ENCODE measurements around the gene MRPS17. TPM values are rescaled to one million over a fixed set of nuclear protein-coding genes. Genes with fewer than 3 reads are reported as not detected.

MRPS17 gene
- total RNA-seq, 2 donors from 2014 or later, result 3.3 to 8.8 TPM

DNA sequence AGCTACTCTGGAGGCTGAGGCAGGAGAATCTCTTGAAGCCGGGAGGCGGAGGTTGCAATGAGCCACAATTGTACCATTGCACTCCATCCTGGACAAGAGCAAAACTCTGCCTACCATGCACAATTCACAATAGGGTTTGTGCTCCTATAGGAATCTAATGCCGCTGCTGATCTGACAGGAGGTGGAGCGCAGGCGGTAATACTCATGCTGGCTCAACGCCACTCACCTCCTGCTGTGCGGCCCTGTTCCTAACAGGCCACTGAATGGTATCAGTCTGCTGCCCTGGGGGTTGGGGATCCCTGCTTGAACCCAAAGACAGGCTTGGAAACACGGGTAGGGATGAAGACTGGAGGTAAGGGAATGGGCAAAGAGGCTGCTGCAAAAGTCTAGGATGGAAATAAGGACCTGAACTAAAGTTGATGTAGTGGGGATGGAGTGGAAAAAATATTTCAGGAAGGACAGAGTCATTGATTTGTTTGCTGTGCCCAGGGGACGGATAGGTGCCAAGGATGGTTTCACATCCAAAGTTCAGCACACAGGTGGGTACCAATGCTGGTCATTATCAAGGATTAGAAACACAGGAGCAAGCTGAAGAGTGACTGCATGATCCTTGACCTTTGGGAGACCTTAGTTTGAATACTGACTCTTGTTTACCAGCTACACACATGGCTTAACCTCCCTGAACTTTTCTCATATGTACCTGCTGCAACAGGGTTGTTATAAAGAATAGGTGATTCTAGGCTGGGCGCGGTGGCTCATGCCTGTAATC lies 2.2 kb downstream of the MRPS17 start:
- WGBS, 2 donors, result 88 to 89% methylated on average over 10 to 11 of the region's 11 CpGs
- no peaks in the 10 kb centered on the region for H3K27me3 ChIP-seq
- peaks cover 19% of the 10 kb centered on the region for H3K4me1 ChIP-seq
- no peak overlapping the region for H3K27ac ChIP-seq
- DNase-seq (no peak), ATAC-seq (no peak)
- no peaks in the 10 kb centered on the region for H3K36me3 ChIP-seq (replicated peaks in 1 of 2; ENCODE audit: insufficient read depth in 1 of 2, low read depth in 2 of 2)
- H3K4me3 ChIP-seq, result no peak overlapping the region
- H3K9me3 ChIP-seq, result no peaks in the 10 kb centered on the region
- TF ChIP-seq, protein P1, sequence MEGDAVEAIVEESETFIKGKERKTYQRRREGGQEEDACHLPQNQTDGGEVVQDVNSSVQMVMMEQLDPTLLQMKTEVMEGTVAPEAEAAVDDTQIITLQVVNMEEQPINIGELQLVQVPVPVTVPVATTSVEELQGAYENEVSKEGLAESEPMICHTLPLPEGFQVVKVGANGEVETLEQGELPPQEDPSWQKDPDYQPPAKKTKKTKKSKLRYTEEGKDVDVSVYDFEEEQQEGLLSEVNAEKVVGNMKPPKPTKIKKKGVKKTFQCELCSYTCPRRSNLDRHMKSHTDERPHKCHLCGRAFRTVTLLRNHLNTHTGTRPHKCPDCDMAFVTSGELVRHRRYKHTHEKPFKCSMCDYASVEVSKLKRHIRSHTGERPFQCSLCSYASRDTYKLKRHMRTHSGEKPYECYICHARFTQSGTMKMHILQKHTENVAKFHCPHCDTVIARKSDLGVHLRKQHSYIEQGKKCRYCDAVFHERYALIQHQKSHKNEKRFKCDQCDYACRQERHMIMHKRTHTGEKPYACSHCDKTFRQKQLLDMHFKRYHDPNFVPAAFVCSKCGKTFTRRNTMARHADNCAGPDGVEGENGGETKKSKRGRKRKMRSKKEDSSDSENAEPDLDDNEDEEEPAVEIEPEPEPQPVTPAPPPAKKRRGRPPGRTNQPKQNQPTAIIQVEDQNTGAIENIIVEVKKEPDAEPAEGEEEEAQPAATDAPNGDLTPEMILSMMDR (IDR thresholded peaks at IDR 0.05), result no peak
- TF ChIP-seq POLR2A (IDR thresholded peaks at IDR 0.05), result no peak
- intact Hi-C loops (cut with DNase I), result no loop called here

DNA sequence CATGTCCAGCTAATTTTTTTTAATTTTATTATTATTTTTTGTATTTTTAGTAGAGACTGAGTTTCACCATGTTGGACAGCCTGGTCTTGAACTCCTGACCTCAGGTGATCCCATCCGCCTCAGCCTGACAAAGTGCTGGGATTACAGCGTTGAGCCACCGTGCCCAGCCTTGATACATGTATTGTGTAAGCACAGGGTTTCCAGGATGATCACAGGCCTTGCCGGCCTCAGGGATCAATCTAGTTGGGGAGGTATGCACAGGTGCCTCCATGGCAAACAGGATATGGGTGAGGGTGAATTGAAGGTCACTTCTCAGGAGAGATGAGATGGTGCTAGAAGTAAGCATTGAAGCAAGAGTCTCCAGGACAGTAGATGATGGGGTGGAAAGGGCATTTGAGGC lies 5.5 kb downstream of the MRPS17 start:
- TF ChIP-seq POLR2A (IDR thresholded peaks at IDR 0.05), result no peak
- TF ChIP-seq, protein P1 (IDR thresholded peaks at IDR 0.05), result no peak
- Histone ChIP-seq H3K36me3 (replicated peaks in 1 of 2; ENCODE audit: insufficient read depth in 1 of 2, low read depth in 2 of 2) (no peaks in the 10 kb centered on the region), H3K27ac (no peak overlapping the region), H3K4me3 (no peak overlapping the region), H3K4me1 (peaks cover 13% of the 10 kb centered on the region), H3K27me3 (no peaks in the 10 kb centered on the region), H3K9me3 (no peaks in the 10 kb centered on the region)
- WGBS, 2 donors, result 49 to 59% methylated on average over 4 of the region's 4 CpGs
- ATAC-seq, result no peak
- no peak for DNase-seq
- intact Hi-C loops (cut with DNase I), result no loop called here

DNA sequence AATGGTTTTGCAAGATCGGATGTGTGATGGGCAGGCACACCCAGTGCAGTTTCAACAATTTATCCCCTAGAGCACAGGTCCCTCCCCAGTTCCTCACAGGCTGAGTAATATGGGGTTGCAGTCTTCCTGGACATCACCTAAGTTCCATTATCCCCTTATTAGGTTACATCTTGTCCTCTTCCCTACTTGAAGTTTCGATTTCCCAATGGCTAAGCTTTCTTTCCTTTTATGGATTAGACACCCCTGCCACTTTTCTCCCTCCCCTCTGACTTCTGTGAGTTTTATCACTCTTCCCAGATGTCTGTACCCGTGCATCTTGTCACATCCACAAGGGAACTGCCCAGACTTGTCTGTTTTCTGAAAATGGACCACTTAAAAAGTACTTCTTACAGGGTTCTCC lies 10.3 kb downstream of the MRPS17 start:
- ATAC-seq, result no peak
- Histone ChIP-seq H3K27me3 (no peaks in the 10 kb centered on the region), H3K27ac (no peak overlapping the region), H3K4me1 (peaks cover 25% of the 10 kb centered on the region), H3K9me3 (no peaks in the 10 kb centered on the region), H3K4me3 (no peak overlapping the region), H3K36me3 (replicated peaks in 1 of 2; ENCODE audit: insufficient read depth in 1 of 2, low read depth in 2 of 2) (no peaks in the 10 kb centered on the region)
- intact Hi-C loops (cut with DNase I), result loop anchor here (10.0 kb wide), 1 partner anchor 317 kb away; no protein-coding TSS in a partner anchor
- no peak for TF ChIP-seq POLR2A (IDR thresholded peaks at IDR 0.05)
- TF ChIP-seq, protein P1 (IDR thresholded peaks at IDR 0.05), result no peak
- 63 to 69% methylated on average over 3 of the region's 3 CpGs for WGBS, 2 donors
- DNase-seq, result no peak

DNA sequence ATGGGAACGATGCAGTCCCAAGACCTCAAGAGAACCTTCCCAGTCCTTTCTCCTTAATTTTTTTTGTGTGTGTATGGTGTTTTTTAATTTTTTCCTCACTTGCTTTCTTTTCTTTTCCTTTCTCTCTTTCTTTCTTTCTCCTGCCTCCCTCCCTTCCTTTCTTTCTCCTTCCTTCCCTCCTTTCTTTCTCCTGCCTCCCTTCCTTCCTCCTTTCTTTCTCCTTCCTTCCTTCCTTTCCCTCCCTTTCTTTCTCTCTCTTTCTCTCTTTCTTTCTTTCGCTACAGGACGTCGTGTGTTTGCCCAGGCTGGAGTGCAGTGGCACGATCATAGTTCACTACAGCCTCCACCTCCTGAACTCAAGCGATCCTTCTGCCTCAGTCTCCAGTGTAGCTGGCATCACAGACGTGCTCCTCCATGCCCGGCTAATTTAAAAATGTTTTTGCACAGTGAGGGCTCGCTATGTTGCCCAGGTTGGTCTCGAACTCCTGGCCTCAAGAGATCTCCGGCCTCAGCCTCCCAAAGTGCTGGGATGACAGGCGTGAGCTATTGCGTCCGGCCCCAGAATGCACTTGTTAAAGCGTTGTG lies 12.0 kb downstream of the MRPS17 start:
- no peak for TF ChIP-seq POLR2A (IDR thresholded peaks at IDR 0.05)
- TF ChIP-seq, protein P1 (IDR thresholded peaks at IDR 0.05), result no peak
- Histone ChIP-seq H3K4me1 (peaks cover 27% of the 10 kb centered on the region), H3K36me3 (replicated peaks in 1 of 2; ENCODE audit: insufficient read depth in 1 of 2, low read depth in 2 of 2) (no peaks in the 10 kb centered on the region), H3K27me3 (no peaks in the 10 kb centered on the region), H3K27ac (peak overlapping the region; percentile 92 to 96 (median 94)), H3K9me3 (no peaks in the 10 kb centered on the region), H3K4me3 (no peak overlapping the region)
- intact Hi-C loops (cut with DNase I), result loop anchor here (10.0 kb wide), 1 partner anchor 319 kb away; no protein-coding TSS in a partner anchor
- ATAC-seq (no peak), DNase-seq (no peak)
- WGBS, 2 donors, result 73 to 81% methylated on average over 15 of the region's 15 CpGs
